Large intestine (tissue), 3 donors: ENCODE results near the gene HTR6. TPM values are rescaled to one million over a fixed set of nuclear protein-coding genes. Genes with fewer than 3 reads are reported as not detected.

ENCODE experiments used
- DNase-seq, 2 donors: peaks; one replicate each; pipeline versions ENCODE4 v3.0.0 to v3.0.0-alpha.2; 2013
- H3K27ac ChIP-seq: one replicate; pipeline ENCODE4 v1.5.1; 2013; ENCODE audit warnings: low read length
- H3K27me3 ChIP-seq: 2 replicates; pipeline ENCODE4 v1.6.1; 2013; ENCODE audit warnings: low read length; ENCODE audit not compliant: control insufficient read depth, insufficient read depth
- H3K36me3 ChIP-seq: 2 replicates; pipeline ENCODE4 v1.6.1; 2013; ENCODE audit warnings: low read length; ENCODE audit not compliant: control insufficient read depth, insufficient read depth
- H3K4me1 ChIP-seq: one replicate; pipeline ENCODE4 v1.6.1; 2013; ENCODE audit warnings: low read length; ENCODE audit not compliant: control insufficient read depth, insufficient read depth
- H3K4me3 ChIP-seq: one replicate; pipeline ENCODE4 v1.5.1; 2013; ENCODE audit warnings: low read length
- H3K9me3 ChIP-seq: one replicate; pipeline ENCODE4 v1.6.1; 2013; ENCODE audit warnings: mild to moderate bottlenecking, low read depth, low read length, moderate library complexity; ENCODE audit not compliant: control insufficient read depth
- WGBS: methylation state at CpG from one replicate; pipeline ENCODE4 v1.1.5; 2013; ENCODE audit warnings: low lambda C conversion rate; ENCODE audit not compliant: insufficient coverage; 5-methylcytosine and 5-hydroxymethylcytosine counted together
- polyA plus RNA-seq: library from polyadenylated mRNA; unstranded; fragments of 120-200 nt; gene quantifications from one replicate; pipeline ENCODE4 v1.2.1, GENCODE V29; 2013

The HTR6 gene
- polyA plus RNA-seq, 1 donor, result 0.07 TPM

- no peak overlapping the region for H3K4me3 ChIP-seq
- peaks cover 7% of the 10 kb centered on the region for H3K36me3 ChIP-seq
- WGBS, result 80% methylated on average over 1 of the region's 14 CpGs
- no peak for DNase-seq
- peaks cover 4% of the 10 kb centered on the region for H3K4me1 ChIP-seq
- no peaks in the 10 kb centered on the region for H3K27me3 ChIP-seq
- H3K27ac ChIP-seq, result no peak overlapping the region
- no peaks in the 10 kb centered on the region for H3K9me3 ChIP-seq
These were observed 35.6 kb downstream of the HTR6 start for GRCh38 chr1:19700079-19700777.

- Histone ChIP-seq H3K27ac (no peak overlapping the region), H3K4me1 (peaks cover 4% of the 10 kb centered on the region), H3K4me3 (no peak overlapping the region), H3K36me3 (peaks cover 5% of the 10 kb centered on the region), H3K9me3 (no peaks in the 10 kb centered on the region), H3K27me3 (no peaks in the 10 kb centered on the region)
- no peak for DNase-seq
- WGBS, result 92% methylated on average over 2 of the region's 3 CpGs
These were observed 38.6 kb downstream of the HTR6 start for GRCh38 chr1:19703280-19703679.

GRCh38 chr1:19704247-19705113 is 39.8 kb downstream of the HTR6 start:
- Histone ChIP-seq H3K36me3 (peaks cover 5% of the 10 kb centered on the region), H3K9me3 (no peaks in the 10 kb centered on the region), H3K4me1 (peaks cover 4% of the 10 kb centered on the region), H3K27ac (no peak overlapping the region), H3K4me3 (no peak overlapping the region), H3K27me3 (no peaks in the 10 kb centered on the region)
- DNase-seq, result peak; percentile 55 to 57
- WGBS, result no CpG with 5 or more reads among the region's 19 CpGs

- no peak for DNase-seq
- no peaks in the 10 kb centered on the region for H3K9me3 ChIP-seq
- peaks cover 4% of the 10 kb centered on the region for H3K4me1 ChIP-seq
- no peaks in the 10 kb centered on the region for H3K27me3 ChIP-seq
- H3K4me3 ChIP-seq, result no peak overlapping the region
- peaks cover 3% of the 10 kb centered on the region for H3K36me3 ChIP-seq
- no peak overlapping the region for H3K27ac ChIP-seq
- 96% methylated on average over 2 of the region's 4 CpGs for WGBS
These were observed 40.8 kb downstream of the HTR6 start for GRCh38 chr1:19705464-19705863.

GRCh38 chr1:19706136-19706535 is 41.5 kb downstream of the HTR6 start:
- no peak for DNase-seq
- WGBS, result no CpG with 5 or more reads among the region's 4 CpGs

GRCh38 chr1:19708567-19709110 is 44.0 kb downstream of the HTR6 start:
- 80% methylated on average over 2 of the region's 8 CpGs for WGBS
- Histone ChIP-seq H3K27ac (no peak overlapping the region), H3K4me1 (peaks cover 4% of the 10 kb centered on the region), H3K4me3 (no peak overlapping the region), H3K9me3 (no peaks in the 10 kb centered on the region), H3K36me3 (no peaks in the 10 kb centered on the region), H3K27me3 (no peaks in the 10 kb centered on the region)
- no peak for DNase-seq

More at GRCh38 chr1:19706136-19706535, 41.5 kb downstream of the HTR6 start:
- Histone ChIP-seq H3K9me3 (no peaks in the 10 kb centered on the region), H3K4me1 (peaks cover 4% of the 10 kb centered on the region), H3K27me3 (no peaks in the 10 kb centered on the region), H3K36me3 (no peaks in the 10 kb centered on the region), H3K27ac (no peak overlapping the region), H3K4me3 (no peak overlapping the region)

GRCh38 chr1:19709260-19709793 is 44.7 kb downstream of the HTR6 start:
- Histone ChIP-seq H3K27ac (no peak overlapping the region), H3K36me3 (no peaks in the 10 kb centered on the region), H3K9me3 (no peaks in the 10 kb centered on the region), H3K27me3 (no peaks in the 10 kb centered on the region), H3K4me1 (peaks cover 4% of the 10 kb centered on the region), H3K4me3 (no peak overlapping the region)
- no CpG with 5 or more reads among the region's 4 CpGs for WGBS
- no peak for DNase-seq

- no peaks in the 10 kb centered on the region for H3K36me3 ChIP-seq
- WGBS, result 81% methylated on average over 3 of the region's 12 CpGs
- no peak overlapping the region for H3K27ac ChIP-seq
- no peak for DNase-seq
- H3K27me3 ChIP-seq, result no peaks in the 10 kb centered on the region
- no peaks in the 10 kb centered on the region for H3K4me1 ChIP-seq
- no peak overlapping the region for H3K4me3 ChIP-seq
- H3K9me3 ChIP-seq, result no peaks in the 10 kb centered on the region
These were observed 46.3 kb downstream of the HTR6 start for GRCh38 chr1:19710825-19711611.

- no CpG with 5 or more reads among the region's 4 CpGs for WGBS
- no peaks in the 10 kb centered on the region for H3K36me3 ChIP-seq
- no peaks in the 10 kb centered on the region for H3K9me3 ChIP-seq
- H3K27me3 ChIP-seq, result no peaks in the 10 kb centered on the region
- H3K4me1 ChIP-seq, result no peaks in the 10 kb centered on the region
- DNase-seq, result no peak
- no peak overlapping the region for H3K4me3 ChIP-seq
- no peak overlapping the region for H3K27ac ChIP-seq
These were observed 48.3 kb downstream of the HTR6 start for GRCh38 chr1:19712928-19713327.
